ENCODE measurements around the gene CIB2.

- TF ChIP-seq POLR2AphosphoS5 (IDR thresholded peaks at IDR 0.05; ENCODE audit: low read depth, low read length) (no peak), TAF1 (IDR thresholded peaks at IDR 0.05; ENCODE audit: borderline replicate concordance, insufficient read depth, low read length) (no peak), REST (IDR thresholded peaks at IDR 0.05; ENCODE audit: insufficient read depth in 1 of 2, low read depth in 2 of 2, low read length in 2 of 2) (no peak), SIN3A (IDR thresholded peaks at IDR 0.05; ENCODE audit: borderline replicate concordance, insufficient read depth, low read length) (no peak)
These were observed 19.5 kb downstream of the CIB2 start for GRCh38 chr15:78111788-78112187.

Measured in PFSK-1 (cell line).